ENCODE measurements around the gene PHTF1.

DNA sequence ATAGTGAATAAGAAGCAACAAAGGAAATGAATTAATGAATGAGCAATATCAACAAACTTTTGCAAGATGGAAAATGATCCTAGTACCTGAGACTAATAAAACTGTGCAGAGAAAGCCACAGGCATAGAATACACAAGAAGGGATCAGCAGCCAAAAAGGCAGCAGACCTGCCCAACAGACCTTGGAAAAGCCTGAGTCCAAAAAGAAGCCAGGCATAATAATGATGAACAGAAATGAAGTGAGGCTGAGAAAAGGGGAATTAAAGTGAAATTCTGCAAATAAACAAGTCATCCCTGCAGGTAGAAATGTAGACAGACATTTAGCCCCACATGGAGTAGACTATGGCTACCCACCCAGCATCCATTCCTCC lies 10.3 kb upstream of the PHTF1 start:
- TF ChIP-seq, protein P1, sequence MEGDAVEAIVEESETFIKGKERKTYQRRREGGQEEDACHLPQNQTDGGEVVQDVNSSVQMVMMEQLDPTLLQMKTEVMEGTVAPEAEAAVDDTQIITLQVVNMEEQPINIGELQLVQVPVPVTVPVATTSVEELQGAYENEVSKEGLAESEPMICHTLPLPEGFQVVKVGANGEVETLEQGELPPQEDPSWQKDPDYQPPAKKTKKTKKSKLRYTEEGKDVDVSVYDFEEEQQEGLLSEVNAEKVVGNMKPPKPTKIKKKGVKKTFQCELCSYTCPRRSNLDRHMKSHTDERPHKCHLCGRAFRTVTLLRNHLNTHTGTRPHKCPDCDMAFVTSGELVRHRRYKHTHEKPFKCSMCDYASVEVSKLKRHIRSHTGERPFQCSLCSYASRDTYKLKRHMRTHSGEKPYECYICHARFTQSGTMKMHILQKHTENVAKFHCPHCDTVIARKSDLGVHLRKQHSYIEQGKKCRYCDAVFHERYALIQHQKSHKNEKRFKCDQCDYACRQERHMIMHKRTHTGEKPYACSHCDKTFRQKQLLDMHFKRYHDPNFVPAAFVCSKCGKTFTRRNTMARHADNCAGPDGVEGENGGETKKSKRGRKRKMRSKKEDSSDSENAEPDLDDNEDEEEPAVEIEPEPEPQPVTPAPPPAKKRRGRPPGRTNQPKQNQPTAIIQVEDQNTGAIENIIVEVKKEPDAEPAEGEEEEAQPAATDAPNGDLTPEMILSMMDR (conservative IDR thresholded peaks at IDR 0.05; ENCODE audit: low read depth, low read length): no peak
- TF ChIP-seq EZH2 (IDR thresholded peaks at IDR 0.05; ENCODE audit: low read length, unreplicated experiment) (no peak), EZH2phosphoT487 (IDR thresholded peaks at IDR 0.05; ENCODE audit: borderline replicate concordance, low read length) (no peak)

Data from PC-3 (cell line).